NCI-H2029 treated with DMSO at 0.1 percent for 48 hours (cell line): ENCODE data around the gene RAMAC.
"Not testable (repeated sequence)": the region's sequence is repeated elsewhere in the genome, so short reads cannot be mapped to it uniquely, and the experiment has no call there.

Experiments
- DNase-seq: peaks from one replicate; lab custom pipeline; 2025; lab: John Stamatoyannopoulos, UW

The RAMAC gene

DNA sequence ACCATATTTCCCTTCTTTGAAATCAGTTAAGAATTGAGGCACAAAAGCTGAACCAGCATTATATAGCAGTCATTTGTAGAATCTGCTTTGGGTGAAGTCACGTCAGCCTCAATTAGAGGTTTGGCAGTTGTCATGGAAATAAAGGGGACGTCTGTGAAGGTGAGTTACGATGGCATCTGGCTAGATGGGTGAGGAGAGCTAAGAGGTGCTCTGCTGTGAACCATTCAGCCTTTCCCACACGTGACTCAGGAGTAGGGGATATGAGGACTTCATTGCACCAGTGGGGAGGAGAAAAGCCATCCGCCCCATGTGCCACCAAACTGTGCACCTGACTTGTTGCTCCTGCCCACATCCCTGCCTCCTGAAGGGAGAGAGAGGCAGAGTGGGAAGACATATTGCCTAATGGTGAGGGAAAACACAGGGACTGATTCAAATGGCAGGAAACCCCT is 28.2 kb downstream of the RAMAC start:
- no peak for DNase-seq

DNA sequence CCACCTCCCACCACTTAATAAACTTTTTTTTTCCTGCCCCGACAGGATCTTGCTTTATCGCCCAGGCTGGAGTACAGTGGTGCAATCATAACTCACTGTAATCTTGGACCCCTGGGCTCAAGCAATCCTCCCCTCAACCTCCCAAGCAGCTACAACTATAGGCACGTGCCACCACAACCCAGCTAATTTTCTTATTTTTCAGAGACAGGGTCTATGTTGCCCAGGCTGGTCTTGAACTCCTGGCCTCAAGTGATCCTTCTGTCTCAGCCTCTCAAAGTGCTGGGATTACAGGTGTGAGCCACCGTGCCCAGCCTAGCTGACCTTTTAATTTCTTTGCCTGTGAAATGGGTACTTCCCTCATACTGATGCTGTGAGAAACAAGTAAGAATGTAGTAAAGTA is 29.4 kb downstream of the RAMAC start:
- no peak for DNase-seq

DNA sequence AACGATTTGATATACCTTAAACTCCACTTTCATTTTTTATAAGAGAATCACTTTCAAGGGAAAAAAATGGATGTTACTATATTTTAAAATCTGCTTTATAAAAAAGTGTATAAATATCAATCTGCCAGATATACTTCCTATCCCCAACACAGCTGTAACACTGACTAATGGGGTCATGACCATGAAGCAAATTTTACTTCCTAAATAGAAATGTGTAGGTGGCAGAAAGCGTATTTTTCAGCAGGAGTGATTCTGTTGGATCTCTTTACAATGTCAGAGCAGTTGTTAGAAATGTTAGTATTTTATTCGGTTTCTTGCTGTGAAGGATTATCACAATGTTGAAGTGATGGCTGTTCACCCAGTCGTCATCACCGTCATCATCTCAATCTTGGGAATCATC is 30.9 kb downstream of the RAMAC start:
- DNase-seq, result no peak

DNA sequence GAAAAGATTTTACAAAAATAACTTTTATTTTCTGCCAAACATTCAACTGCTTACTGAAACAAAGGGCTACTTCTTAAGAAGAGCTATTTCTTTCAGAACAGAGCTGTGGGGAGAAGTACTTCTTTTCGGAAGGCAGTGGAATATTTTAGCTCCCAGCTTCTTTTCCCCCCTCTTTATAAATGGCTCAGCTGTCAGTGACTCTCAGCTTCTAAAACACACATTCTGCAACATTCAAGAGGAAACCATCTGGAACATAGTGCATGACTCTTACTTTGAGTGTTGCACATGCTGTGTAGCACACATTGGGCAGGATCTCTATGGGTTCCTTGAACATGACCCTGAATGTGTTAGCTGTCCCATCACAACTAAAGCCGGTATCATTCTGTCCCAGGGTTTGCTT is 32.4 kb downstream of the RAMAC start:
- DNase-seq, result no peak

DNA sequence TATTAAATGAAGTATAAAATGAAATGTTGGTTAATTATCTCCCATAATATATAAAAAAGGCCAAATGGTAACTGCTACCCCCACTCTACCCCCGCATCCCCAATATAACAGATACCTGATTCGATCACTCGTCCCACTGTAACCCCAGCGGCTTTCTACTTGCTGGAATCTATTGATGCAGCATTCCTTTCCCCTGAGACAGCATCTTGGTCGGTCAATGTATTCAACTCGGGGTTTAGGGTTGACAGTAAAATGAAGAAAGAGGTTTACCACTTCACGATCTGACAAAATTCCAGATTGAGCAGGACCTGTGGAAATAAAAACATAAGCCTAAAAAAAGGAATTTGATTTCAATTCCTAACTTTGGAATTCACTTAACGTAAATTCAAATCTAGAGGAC is 44.0 kb downstream of the RAMAC start:
- no peak for DNase-seq

DNA sequence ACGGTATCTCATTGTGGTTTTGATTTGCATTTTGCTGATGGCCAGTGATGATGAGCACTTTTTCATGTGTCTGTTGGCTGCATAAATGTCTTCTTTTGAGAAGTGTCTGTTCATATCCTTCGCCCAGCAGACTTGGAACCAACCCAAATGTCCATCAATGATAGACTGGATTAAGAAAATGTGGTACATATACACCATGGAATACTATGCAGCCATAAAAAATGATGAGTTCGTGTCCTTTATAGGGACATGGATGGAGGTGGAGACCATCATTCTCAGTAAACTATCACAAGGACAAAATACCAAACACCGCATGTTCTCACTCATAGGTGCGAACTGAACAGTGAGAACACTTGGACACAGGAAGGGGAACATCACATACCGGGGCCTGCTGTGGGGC is 45.2 kb downstream of the RAMAC start:
- not testable (repeated sequence) for DNase-seq

DNA sequence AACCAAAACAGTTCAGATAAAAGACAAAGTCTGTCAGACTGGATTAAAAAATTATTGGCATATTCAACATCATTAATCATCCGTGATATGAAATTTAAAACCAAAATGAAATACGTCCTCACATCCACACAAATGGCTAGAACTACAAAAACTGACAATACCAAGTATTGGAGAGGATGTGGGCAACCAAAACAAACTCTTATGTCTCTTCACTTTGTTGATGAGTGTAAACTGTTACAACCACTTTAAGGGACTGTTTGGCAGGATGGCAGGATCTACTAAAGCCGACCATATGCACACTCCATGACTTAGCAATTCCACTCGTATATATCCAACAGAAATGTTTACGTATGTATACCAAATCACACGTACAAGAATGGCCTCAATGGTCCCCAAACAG is 50.2 kb downstream of the RAMAC start:
- DNase-seq, result no peak

DNA sequence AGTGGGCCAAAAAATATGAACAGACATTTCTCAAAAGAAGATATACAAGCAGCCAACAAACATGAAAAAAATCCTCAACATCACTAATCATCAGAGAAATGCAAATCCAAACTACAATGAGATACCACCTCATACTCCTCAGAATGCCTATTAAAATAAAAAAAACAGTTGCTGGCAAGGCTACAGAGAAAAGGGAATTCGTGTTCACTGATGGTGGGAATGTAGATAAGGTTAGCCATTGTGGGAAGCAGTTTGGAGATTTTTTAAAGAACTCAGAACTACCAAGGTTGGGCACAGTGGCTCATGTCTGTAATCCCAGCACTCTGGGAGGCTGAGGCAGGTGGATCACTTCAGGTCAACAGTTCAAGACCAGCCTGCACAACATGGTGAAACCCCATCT is 53.2 kb downstream of the RAMAC start:
- DNase-seq, result no peak
